Activated CD8-positive, alpha-beta T cell treated with anti-CD3 and anti-CD28 coated beads, Interleukin-2, amount 10 ng/mL, durations not matched to agents 7 days and 5 days (primary cell): ENCODE data around the gene S100A7. TPM values are rescaled to one million over a fixed set of nuclear protein-coding genes. Genes with fewer than 3 reads are reported as not detected.

Experiments used
- ATAC-seq: fragments of 150-1000 bp; cut with Tn5 transposase; one replicate; pipeline ENCODE4 v1.10.0; 2021; ENCODE audit warnings: moderate library complexity
- CTCF ChIA-PET: fragments of 350-600 bp; sonication (Branson Sonifier 250); formaldehyde crosslinking; loops from one replicate; lab custom pipeline; 2021; ENCODE audit warnings: antibody characterized with exemption; lab: Charles Lee
- POLR2A ChIA-PET: fragments of 350-600 bp; sonication (Branson Sonifier 250); formaldehyde crosslinking; loops from one replicate; lab custom pipeline; 2021; ENCODE audit warnings: antibody characterized with exemption; lab: Charles Lee
- DNase-seq: peaks from one replicate; pipeline ENCODE4 v3.0.0-alpha.2; 2020
- H3K27ac Mint-ChIP-seq: one replicate; pipeline ENCODE4 v1.8.0; 2021; ENCODE audit warnings: mild to moderate bottlenecking, mixed read lengths
- H3K27me3 Mint-ChIP-seq: one replicate; pipeline ENCODE4 v1.8.0; 2021; ENCODE audit warnings: low read depth, mixed read lengths
- H3K36me3 Mint-ChIP-seq: one replicate; pipeline ENCODE4 v1.8.0; 2021; ENCODE audit warnings: low read depth, mixed read lengths
- H3K4me1 Mint-ChIP-seq: one replicate; pipeline ENCODE4 v1.8.0; 2021; ENCODE audit warnings: low read depth, mixed read lengths
- H3K4me3 Mint-ChIP-seq: one replicate; pipeline ENCODE4 v1.8.0; 2021; ENCODE audit warnings: mild to moderate bottlenecking, mixed read lengths
- H3K9me3 Mint-ChIP-seq: one replicate; pipeline ENCODE4 v1.8.0; 2022; ENCODE audit warnings: mixed read lengths; ENCODE audit not compliant: insufficient read depth
- total RNA-seq, 2 experiments: library from RNA; stranded (reverse); gene quantifications; one replicate each; pipeline ENCODE4 v1.2.3, GENCODE V29; 2021

Gene S100A7
- total RNA-seq, 2 experiments from 2014 or later: not detected

- ChIA-PET POLR2A (no interaction called here), CTCF (interaction anchor here (1.3 to 5.3 kb wide), 8 partner anchors 7 to 139 kb away, joined by 3 to 140 read pairs (median 8); partner anchors contain the start of gene S100A9)
- Mint-ChIP-seq H3K4me3 (no peak overlapping the region), H3K9me3 (no peaks in the 10 kb centered on the region), H3K36me3 (no peaks in the 10 kb centered on the region), H3K27me3 (peaks cover 12% of the 10 kb centered on the region), H3K4me1 (no peaks in the 10 kb centered on the region), H3K27ac (no peak overlapping the region)
- ATAC-seq (peak; percentile 35), DNase-seq (no peak)
Observed at GRCh38 chr1:153493343-153493960, 33.0 kb upstream of the S100A7 start.

- POLR2A ChIA-PET: no interaction called here
- Mint-ChIP-seq H3K4me1 (no peaks in the 10 kb centered on the region), H3K4me3 (no peak overlapping the region), H3K36me3 (no peaks in the 10 kb centered on the region), H3K9me3 (no peaks in the 10 kb centered on the region), H3K27ac (no peak overlapping the region), H3K27me3 (peaks cover 11% of the 10 kb centered on the region)
- CTCF ChIA-PET: interaction anchor here (1.5 kb wide), 1 partner anchor 138 kb away, joined by 5 read pairs; no protein-coding TSS in a partner anchor
- DNase-seq (no peak), ATAC-seq (no peak)
Observed at GRCh38 chr1:153490272-153491051, 30.0 kb upstream of the S100A7 start.

- Mint-ChIP-seq H3K36me3 (no peaks in the 10 kb centered on the region), H3K27me3 (peaks cover 20% of the 10 kb centered on the region), H3K4me3 (no peak overlapping the region), H3K4me1 (no peaks in the 10 kb centered on the region), H3K9me3 (no peaks in the 10 kb centered on the region), H3K27ac (no peak overlapping the region)
- DNase-seq (no peak), ATAC-seq (no peak)
- ChIA-PET CTCF (no interaction called here), POLR2A (no interaction called here)
Observed at GRCh38 chr1:153488731-153489130, 28.3 kb upstream of the S100A7 start.

- Mint-ChIP-seq H3K36me3 (no peaks in the 10 kb centered on the region), H3K27ac (no peak overlapping the region), H3K4me3 (no peak overlapping the region), H3K4me1 (no peaks in the 10 kb centered on the region), H3K9me3 (no peaks in the 10 kb centered on the region), H3K27me3 (peaks cover 24% of the 10 kb centered on the region)
- ChIA-PET POLR2A (no interaction called here), CTCF (interaction anchor here (1.0 to 1.6 kb wide), 2 partner anchors 85 to 135 kb away, joined by 3 to 4 read pairs; no protein-coding TSS in a partner anchor)
- no peak for ATAC-seq
- DNase-seq: no peak
Observed at GRCh38 chr1:153487707-153488106, 27.3 kb upstream of the S100A7 start.

GRCh38 chr1:153485863-153486262 is 25.4 kb upstream of the S100A7 start:
- H3K27ac Mint-ChIP-seq: no peak overlapping the region
- POLR2A ChIA-PET: no interaction called here
- H3K27me3 Mint-ChIP-seq: peaks cover 26% of the 10 kb centered on the region
- H3K4me3 Mint-ChIP-seq: no peak overlapping the region
- DNase-seq (no peak), ATAC-seq (no peak)
- no peaks in the 10 kb centered on the region for H3K9me3 Mint-ChIP-seq
- no peaks in the 10 kb centered on the region for H3K36me3 Mint-ChIP-seq
- CTCF ChIA-PET: interaction anchor here (1.4 to 2.7 kb wide), 2 partner anchors 8 to 130 kb away, joined by 8 read pairs; no protein-coding TSS in a partner anchor
- no peaks in the 10 kb centered on the region for H3K4me1 Mint-ChIP-seq

- H3K4me1 Mint-ChIP-seq: no peaks in the 10 kb centered on the region
- H3K36me3 Mint-ChIP-seq: no peaks in the 10 kb centered on the region
- ChIA-PET CTCF (interaction anchor here (1.3 to 2.7 kb wide), 3 partner anchors 11 to 128 kb away, joined by 5 to 8 read pairs (median 8); no protein-coding TSS in a partner anchor), POLR2A (no interaction called here)
- ATAC-seq (no peak), DNase-seq (no peak)
- H3K27ac Mint-ChIP-seq: no peak overlapping the region
- peaks cover 44% of the 10 kb centered on the region for H3K27me3 Mint-ChIP-seq
- no peak overlapping the region for H3K4me3 Mint-ChIP-seq
- H3K9me3 Mint-ChIP-seq: no peaks in the 10 kb centered on the region
Observed at GRCh38 chr1:153483776-153484175, 23.3 kb upstream of the S100A7 start.

GRCh38 chr1:153481124-153481523 is 20.7 kb upstream of the S100A7 start:
- ATAC-seq (no peak), DNase-seq (no peak)
- Mint-ChIP-seq H3K36me3 (no peaks in the 10 kb centered on the region), H3K27ac (no peak overlapping the region), H3K9me3 (no peaks in the 10 kb centered on the region), H3K27me3 (peaks cover 44% of the 10 kb centered on the region), H3K4me3 (no peak overlapping the region), H3K4me1 (no peaks in the 10 kb centered on the region)
- CTCF ChIA-PET: interaction anchor here (1.1 kb wide), 1 partner anchor 13 kb away, joined by 4 read pairs; no protein-coding TSS in a partner anchor
- POLR2A ChIA-PET: no interaction called here

- ATAC-seq: no peak
- DNase-seq: no peak
- H3K27me3 Mint-ChIP-seq: peaks cover 35% of the 10 kb centered on the region
- H3K27ac Mint-ChIP-seq: no peak overlapping the region
- no peaks in the 10 kb centered on the region for H3K4me1 Mint-ChIP-seq
- no peaks in the 10 kb centered on the region for H3K9me3 Mint-ChIP-seq
- no peak overlapping the region for H3K4me3 Mint-ChIP-seq
- ChIA-PET POLR2A (no interaction called here), CTCF (interaction anchor here (1.2 to 3.1 kb wide), 2 partner anchors 13 to 16 kb away, joined by 3 to 14 read pairs; no protein-coding TSS in a partner anchor)
- no peaks in the 10 kb centered on the region for H3K36me3 Mint-ChIP-seq
Observed at GRCh38 chr1:153478692-153479618, 18.5 kb upstream of the S100A7 start.

GRCh38 chr1:153478047-153478691 is 17.7 kb upstream of the S100A7 start:
- Mint-ChIP-seq H3K27ac (no peak overlapping the region), H3K9me3 (no peaks in the 10 kb centered on the region), H3K4me1 (no peaks in the 10 kb centered on the region), H3K36me3 (no peaks in the 10 kb centered on the region), H3K4me3 (no peak overlapping the region), H3K27me3 (peaks cover 31% of the 10 kb centered on the region)
- ATAC-seq (no peak), DNase-seq (no peak)
- ChIA-PET POLR2A (no interaction called here), CTCF (interaction anchor here (1.2 to 3.1 kb wide), 2 partner anchors 12 to 17 kb away, joined by 3 to 14 read pairs; no protein-coding TSS in a partner anchor)

GRCh38 chr1:153476491-153477093 is 16.1 kb upstream of the S100A7 start:
- ChIA-PET CTCF (interaction anchor here (1.2 to 3.1 kb wide), 2 partner anchors 11 to 19 kb away, joined by 4 to 14 read pairs; no protein-coding TSS in a partner anchor), POLR2A (no interaction called here)
- Mint-ChIP-seq H3K27me3 (peaks cover 27% of the 10 kb centered on the region), H3K36me3 (no peaks in the 10 kb centered on the region), H3K9me3 (peaks cover 12% of the 10 kb centered on the region), H3K27ac (no peak overlapping the region), H3K4me3 (no peak overlapping the region), H3K4me1 (no peaks in the 10 kb centered on the region)
- ATAC-seq (no peak), DNase-seq (no peak)
